Measurements from ENCODE around the gene CLK3. TPM values are rescaled to one million over a fixed set of nuclear protein-coding genes. Genes with fewer than 3 reads are reported as not detected.

Gene CLK3
- total and polyA plus RNA-seq, 2 of the 13 experiments (the other 11 are each of a cell fraction or from before 2014, with no cell fraction given), result 41.5 to 82.0 TPM

GRCh38 chr15:74615508-74616365 is at the start of gene CLK3 (continued):
- peak; percentile 95 for TF ChIP-seq KAT8 (CRISPR knock-in tag; IDR thresholded peaks at IDR 0.05)
- TF ChIP-seq ZC3H4 (CRISPR knock-in tag; IDR thresholded peaks at IDR 0.05; ENCODE audit: borderline replicate concordance), result no peak; the same call in 1 of the 2 replicates
- TF ChIP-seq JDP2 (CRISPR knock-in tag; IDR thresholded peaks at IDR 0.05; ENCODE audit: borderline replicate concordance), result no peak
- TF ChIP-seq FOXJ3 (CRISPR knock-in tag; IDR thresholded peaks at IDR 0.05; ENCODE audit: borderline replicate concordance), result no peak
- TF ChIP-seq PCBP1 (IDR thresholded peaks at IDR 0.05; ENCODE audit: borderline replicate concordance, low read depth, low read length), result no peak; the same call in 1 of the 2 replicates
- TF ChIP-seq ZNF737 (CRISPR knock-in tag; IDR thresholded peaks at IDR 0.05; ENCODE audit: borderline replicate concordance), result no peak
- no peak for TF ChIP-seq ZNF720 (CRISPR knock-in tag; IDR thresholded peaks at IDR 0.05)
- TF ChIP-seq ZNF256 (CRISPR knock-in tag; conservative IDR thresholded peaks at IDR 0.05), result peak; percentile 75; the same call in 1 of the 2 replicates
- no peak for TF ChIP-seq PLRG1 (conservative IDR thresholded peaks at IDR 0.05)
- TF ChIP-seq MAFK (conservative IDR thresholded peaks at IDR 0.05 in 1 of 2, IDR thresholded peaks at IDR 0.05 in 1 of 2; ENCODE audit: low read length in 2 of 2), result no peak
- TF ChIP-seq RFXANK (CRISPR knock-in tag; IDR thresholded peaks at IDR 0.05), result no peak
- TF ChIP-seq ZNF367 (CRISPR knock-in tag; IDR thresholded peaks at IDR 0.05; ENCODE audit: borderline replicate concordance), result no peak
- no peak for TF ChIP-seq DMTF1 (CRISPR knock-in tag; IDR thresholded peaks at IDR 0.05)
- no peak for TF ChIP-seq ZNF20 (CRISPR knock-in tag; IDR thresholded peaks at IDR 0.05)
- peak; percentile 35; the same call in 1 of the 2 replicates for TF ChIP-seq ZBTB44 (CRISPR knock-in tag; IDR thresholded peaks at IDR 0.05)
- no peak for TF ChIP-seq ZNF501 (CRISPR knock-in tag; IDR thresholded peaks at IDR 0.05)
- TF ChIP-seq KDM5B (CRISPR knock-in tag; IDR thresholded peaks at IDR 0.05; ENCODE audit: borderline replicate concordance), result peak; percentile 86; the same call in 1 of the 2 replicates
- peak; percentile 58 for TF ChIP-seq RAD21 (CRISPR knock-in tag; IDR thresholded peaks at IDR 0.05)
- no peak for TF ChIP-seq TIGD3 (CRISPR knock-in tag; IDR thresholded peaks at IDR 0.05; ENCODE audit: borderline replicate concordance)
- TF ChIP-seq KDM5A (IDR thresholded peaks at IDR 0.05; ENCODE audit: borderline replicate concordance, low read length), result no peak; the same call in 1 of the 2 replicates
- TF ChIP-seq MAZ (IDR thresholded peaks at IDR 0.05; ENCODE audit: borderline replicate concordance, low read depth, low read length), result peak; percentile 80; the same call in 1 of the 2 replicates
- peak; percentile 98 for TF ChIP-seq MAZ (CRISPR knock-in tag; IDR thresholded peaks at IDR 0.05; ENCODE audit: low read depth)
- no peak for TF ChIP-seq KDM4B (CRISPR knock-in tag; IDR thresholded peaks at IDR 0.05)
- TF ChIP-seq PLSCR1 (CRISPR knock-in tag; IDR thresholded peaks at IDR 0.05; ENCODE audit: borderline replicate concordance), result 0 out of 2 replicates have a peak, but pooled peaks have one; percentile 65
